IPS DF 19.7 (cell line): ENCODE measurements around the gene ANKRD2.

Source experiments
- DNase-seq: peaks from one replicate; pipeline ENCODE4 v3.0.0-alpha.2; 2013; ENCODE audit warnings: low read depth, low spot score

Gene ANKRD2

DNA sequence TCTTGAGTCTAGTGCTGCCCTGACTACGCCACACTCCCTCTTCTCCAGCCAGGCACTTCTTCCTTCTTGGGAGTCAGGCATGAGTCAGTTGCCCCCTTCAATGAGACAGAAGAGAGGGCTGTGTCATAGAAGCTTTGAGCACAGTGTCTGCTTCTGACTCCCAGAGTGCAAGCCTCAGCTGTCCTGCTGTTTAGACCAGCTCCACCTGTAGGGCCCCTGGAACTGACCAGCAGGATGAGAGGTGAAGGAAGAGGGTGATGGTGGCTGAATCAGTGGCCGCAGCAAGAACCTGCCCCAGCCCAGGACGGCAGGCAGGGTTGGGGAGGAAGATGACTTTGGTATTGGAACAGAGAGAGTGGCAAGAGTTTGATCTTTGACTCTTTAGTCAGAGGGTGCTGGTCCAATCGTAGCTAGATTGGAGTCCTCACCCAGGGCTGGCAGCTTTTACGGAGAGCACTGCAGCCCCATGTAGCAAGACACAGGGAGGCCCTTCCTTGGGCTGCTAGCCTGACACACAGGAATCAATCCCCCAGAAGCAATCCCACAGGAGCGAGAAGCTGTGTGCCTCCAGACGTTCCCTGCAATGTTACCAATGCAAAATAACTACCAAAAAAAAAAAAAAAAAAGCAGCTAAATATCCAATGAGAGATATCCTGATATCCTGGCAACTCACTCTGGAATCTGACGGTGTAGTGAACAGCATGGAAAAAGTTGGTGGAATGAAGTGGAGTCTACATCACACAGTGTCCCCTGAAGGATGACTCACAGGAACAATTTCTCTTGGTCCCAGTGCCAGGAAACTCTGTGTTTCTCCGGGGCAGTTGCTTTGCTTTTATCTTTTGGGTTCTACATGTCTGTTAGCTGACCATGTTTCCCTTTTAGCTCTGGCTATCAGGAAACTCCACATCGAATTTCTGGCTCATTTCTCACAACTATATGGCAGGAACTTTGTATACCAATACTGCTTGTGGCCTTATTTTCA, 23.8 kb downstream of the ANKRD2 start:
- DNase-seq, result no peak

GRCh38 chr10:97597778-97598177, 25.2 kb downstream of the ANKRD2 start:
- no peak for DNase-seq

- no peak for DNase-seq
Observed at GRCh38 chr10:97598407-97599271, 26.1 kb downstream of the ANKRD2 start.

- no peak for DNase-seq
Observed at GRCh38 chr10:97599272-97599619, 26.7 kb downstream of the ANKRD2 start.

DNA sequence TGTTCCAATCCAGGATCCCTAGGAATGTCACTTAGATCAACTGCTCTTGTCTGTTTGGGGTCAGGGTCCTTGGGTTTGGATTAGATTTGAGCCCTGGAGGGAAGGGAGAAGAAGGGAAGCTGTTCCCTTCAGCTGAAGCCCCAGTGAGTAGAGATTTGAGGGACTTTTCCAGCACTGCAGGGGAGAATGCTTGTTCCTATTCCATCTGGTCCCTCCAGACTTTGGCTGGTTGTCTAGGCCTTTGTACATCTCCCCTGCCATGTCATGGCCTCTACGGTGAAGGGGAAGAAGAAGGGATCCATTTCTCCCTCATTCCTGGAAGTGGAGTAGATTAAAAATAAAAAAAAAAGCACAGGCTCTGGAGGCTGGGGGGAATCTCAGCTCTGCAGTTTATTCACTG, 28.0 kb downstream of the ANKRD2 start:
- no peak for DNase-seq

DNA sequence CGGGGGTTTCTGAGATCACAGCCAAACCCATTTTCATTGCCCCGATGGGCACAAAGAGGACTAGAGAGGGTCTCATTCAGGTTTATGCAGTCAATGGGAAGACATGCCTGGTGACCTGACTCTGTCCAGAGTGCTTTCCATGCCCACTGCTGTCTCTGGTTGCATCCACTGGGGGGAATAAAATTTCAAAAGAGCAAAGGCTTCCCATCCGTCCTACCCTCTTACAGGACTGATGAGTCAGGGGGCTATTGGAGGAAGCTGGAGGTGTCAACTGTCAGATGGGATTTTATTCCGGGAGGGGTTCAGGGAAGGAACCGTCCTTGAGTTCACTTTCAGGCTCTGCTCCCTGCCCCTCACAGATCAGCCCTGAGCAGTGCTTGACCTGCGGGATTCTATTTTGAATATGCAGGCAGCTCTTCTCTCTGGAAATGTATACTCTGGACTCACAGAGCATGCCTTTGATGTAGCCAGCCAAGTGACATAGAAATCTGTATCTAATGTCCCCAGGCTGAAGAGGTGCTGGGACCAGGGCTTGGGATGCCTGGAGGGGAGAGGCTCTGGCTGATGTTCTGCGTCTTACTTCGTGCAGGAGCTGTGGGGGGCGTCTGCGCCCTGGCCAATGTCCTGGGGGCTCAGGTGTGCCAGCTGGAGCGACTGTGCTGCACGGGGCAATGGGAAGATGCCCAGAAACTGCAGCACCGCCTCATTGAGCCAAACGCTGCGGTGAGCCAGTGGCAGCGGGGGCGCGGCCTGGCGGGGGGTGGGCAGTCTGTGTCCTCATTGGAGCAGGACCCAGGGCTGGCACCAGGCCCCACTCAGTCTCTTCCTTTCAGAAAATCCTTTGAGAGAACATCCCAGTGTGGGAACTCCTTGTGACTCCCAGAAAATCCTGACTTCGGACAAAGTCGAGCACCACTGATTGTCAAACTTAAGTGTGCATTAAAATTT, 29.0 kb downstream of the ANKRD2 start:
- no peak for DNase-seq

DNA sequence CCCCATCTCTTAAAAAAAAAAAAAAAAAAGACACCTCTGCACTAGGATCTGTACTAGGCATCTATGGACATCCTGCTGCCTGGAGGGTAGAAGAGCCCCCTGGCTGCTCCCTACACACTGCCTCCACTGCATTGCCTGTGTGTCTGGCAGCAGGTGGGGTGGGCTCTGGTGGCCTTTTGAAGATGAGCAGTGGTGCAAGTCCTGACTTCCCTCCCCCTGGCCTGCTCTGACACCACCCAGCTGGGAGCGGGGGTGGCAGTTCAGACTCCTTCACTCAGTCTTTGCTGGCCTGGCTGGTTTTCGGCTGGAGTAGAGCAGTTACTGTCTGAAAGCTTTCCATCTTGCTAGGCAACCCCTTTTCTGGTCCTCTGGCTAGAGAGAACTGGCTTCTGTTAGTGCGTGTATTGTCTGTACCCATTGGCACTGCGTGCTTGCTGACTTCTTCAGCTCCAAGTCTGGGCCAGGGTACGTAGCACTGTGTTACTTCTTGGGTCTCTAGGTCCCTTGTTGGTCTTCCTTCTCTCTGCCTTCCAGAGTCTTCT, 34.6 kb downstream of the ANKRD2 start:
- no peak for DNase-seq

DNA sequence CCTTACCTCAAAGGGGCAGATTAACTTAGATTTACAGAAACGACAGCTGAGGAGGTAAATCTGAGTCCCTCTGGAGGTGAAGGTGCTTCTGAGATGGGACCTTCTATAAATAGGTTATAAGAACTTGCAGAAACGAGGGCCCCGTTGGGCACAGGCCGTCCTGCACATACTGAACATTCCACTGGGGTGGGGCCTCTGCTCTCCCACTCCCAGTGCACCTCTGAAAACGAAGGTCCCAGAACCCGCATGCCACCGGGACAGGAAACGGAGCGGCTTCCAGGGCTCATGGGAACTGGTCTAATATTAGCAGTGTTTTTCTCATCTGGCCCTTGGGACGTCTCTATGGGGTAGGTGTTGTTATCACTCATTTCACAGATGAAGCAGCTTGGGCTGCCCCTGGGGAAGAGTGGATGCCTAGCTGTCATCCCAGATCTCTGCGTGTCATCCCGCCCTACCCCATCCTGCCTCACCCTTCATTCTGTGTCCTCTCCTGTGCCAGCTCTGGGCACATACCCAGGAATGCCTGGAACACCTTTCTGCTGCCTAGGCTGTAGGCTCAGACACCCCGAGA, 36.5 kb downstream of the ANKRD2 start:
- DNase-seq, result no peak

GRCh38 chr10:97611473-97611872, 38.9 kb downstream of the ANKRD2 start:
- DNase-seq, result no peak

- DNase-seq, result peak; percentile 25
Observed at GRCh38 chr10:97612386-97612785, 39.8 kb downstream of the ANKRD2 start.

GRCh38 chr10:97618285-97618684, 45.7 kb downstream of the ANKRD2 start:
- DNase-seq, result no peak

- no peak for DNase-seq
Observed at GRCh38 chr10:97618733-97619132, 46.2 kb downstream of the ANKRD2 start.

DNA sequence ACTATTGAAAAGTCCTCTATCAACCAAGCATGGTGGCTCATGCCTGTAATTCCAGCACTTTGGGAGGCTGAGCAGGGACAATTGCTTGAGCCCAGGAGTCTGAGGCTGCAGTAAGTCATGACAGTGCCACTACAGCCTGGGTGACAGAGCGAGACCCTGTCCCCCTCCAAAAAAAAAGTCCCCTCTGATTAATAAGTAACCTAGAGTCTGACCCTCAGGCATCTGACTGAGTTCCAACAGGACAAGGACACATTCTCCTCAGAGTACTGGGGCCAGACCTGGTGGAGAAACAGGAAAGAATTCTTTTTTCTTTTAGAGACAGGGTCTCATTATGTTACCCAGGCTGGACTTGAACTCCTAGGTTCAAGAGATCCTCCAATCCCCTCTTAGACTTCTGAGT, 50.7 kb downstream of the ANKRD2 start:
- no peak for DNase-seq

- DNase-seq, result no peak
Observed at GRCh38 chr10:97627731-97628130, 55.2 kb downstream of the ANKRD2 start.

DNA sequence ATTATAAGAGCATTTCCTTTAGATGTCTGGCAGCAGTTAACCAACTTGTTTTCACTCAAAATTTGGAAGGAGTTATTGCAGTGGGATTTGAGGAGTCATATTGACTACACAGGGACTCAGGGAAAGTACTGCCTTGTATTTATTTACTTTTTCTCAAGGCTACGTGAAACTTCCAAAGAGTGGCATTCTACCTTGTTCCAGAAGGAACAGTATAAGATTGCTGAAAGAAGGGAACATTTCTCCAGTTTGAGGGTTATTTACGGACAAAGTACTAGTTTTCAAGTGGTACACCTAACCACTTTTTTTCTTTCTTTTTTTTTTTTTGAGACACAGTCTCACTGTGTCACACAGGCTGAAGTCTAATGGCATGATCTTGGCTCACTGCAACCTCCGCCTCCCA, 55.6 kb downstream of the ANKRD2 start:
- DNase-seq, result no peak

GRCh38 chr10:97629289-97629688, 56.7 kb downstream of the ANKRD2 start:
- no peak for DNase-seq

DNA sequence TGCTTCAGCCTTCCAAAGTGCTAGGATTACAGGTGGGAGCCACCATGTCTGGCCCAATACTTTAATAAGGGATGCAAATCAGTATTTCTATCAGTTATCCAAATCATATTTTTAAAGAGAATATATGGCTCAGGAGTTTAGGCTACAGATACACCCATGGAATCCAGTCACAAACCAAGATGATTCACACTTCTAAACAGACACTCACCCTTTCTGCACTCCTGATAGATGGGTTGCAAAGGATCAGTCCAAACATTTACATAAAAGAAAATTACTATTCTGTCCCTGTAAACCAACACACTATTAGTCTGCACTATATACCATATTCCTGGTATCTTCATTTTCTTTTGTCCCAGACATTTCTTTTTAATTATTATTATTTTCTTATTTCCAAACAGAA, 58.5 kb downstream of the ANKRD2 start:
- DNase-seq, result no peak

DNA sequence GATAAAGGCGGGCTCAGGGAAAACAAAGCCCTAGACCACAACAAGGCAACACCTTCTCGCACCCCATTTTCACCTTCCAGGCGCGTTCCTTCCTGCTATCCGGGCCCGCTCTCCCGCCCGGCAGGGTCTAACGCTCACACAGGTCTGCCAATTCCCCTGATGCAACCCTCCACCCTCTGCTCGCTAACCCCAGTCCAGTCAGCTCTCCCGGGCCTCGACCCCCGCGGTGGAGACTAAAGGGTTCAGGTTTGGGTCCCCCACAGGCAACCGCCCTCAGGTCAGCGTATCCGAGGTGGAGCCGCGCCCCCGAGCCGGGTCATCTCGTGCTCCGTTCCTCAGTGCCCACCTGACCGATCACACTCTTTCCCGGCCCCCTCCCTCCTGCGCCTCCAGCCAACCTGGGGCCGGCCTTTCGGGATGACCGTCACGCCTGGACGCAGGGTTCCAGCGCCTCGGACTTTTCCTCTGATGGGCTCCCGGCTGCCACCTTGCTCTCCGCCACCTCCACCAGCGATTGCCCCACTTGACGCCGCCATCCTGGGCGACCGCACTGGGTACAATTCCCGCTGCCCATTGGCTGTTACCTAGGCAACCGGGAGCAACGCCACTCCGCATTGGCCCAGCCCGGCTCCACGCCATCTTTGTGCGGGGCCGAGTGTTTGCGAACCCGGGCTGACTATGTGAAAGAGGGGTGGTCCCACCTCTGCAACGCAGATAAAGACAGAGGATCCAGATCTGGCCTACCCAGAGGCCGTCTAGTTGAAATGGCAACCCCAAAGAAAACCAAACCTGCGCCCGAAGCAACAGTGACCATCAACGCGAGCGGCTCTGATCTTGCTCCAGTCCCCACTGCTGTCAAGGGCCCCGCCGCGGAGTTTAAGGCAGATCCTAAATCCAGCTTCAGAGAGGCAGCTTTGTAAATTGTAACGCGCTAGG, 60.6 kb downstream of the ANKRD2 start, which contains the start of gene MORN4:
Gene MORN4 (minus strand): TSS at position 552 of the 936 bp plus-strand sequence. CDS start 13,847 bp downstream, outside the sequence.
- peak; percentile 86 for DNase-seq
